GM19467 (cell line): Measurements from ENCODE around the gene ARSK.
A peak's percentile ranks its signal among the peaks of the same experiment; 100 is the strongest.
"Not testable (repeated sequence)": the region's sequence is repeated elsewhere in the genome, so short reads cannot be mapped to it uniquely, and the experiment has no call there.

Source experiments
- ATAC-seq: cut with Tn5 transposase; IDR thresholded peaks from one replicate; pipeline ENCODE4 v1.9.1; 2021; ENCODE audit warnings: mild to moderate bottlenecking, moderate library complexity; ENCODE audit not compliant: unreplicated experiment

ARSK gene

DNA sequence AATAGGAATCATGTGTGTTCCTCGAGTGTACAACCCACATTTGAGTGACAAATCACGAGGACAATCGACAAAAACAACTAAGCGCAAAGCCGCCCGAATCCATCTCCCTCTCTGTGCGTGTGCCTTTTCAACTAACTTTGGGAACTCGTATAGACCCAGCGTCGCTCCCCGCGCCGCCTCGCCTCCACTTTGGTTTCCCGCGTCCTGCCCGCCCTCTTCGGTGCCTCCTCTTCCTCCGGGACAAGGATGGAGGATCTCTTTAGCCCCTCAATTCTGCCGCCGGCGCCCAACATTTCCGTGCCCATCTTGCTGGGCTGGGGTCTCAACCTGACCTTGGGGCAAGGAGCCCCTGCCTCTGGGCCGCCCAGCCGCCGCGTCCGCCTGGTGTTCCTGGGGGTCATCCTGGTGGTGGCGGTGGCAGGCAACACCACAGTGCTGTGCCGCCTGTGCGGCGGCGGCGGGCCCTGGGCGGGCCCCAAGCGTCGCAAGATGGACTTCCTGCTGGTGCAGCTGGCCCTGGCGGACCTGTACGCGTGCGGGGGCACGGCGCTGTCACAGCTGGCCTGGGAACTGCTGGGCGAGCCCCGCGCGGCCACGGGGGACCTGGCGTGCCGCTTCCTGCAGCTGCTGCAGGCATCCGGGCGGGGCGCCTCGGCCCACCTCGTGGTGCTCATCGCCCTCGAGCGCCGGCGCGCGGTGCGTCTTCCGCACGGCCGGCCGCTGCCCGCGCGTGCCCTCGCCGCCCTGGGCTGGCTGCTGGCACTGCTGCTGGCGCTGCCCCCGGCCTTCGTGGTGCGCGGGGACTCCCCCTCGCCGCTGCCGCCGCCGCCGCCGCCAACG, 65.3 kb downstream of the ARSK start, which contains the start of gene GPR150:
Gene GPR150, plus strand, starts transcription at position 58 of the 840 bp plus-strand sequence. Its CDS starts 189 bp downstream, at position 247.
- peak; percentile 65 for ATAC-seq

DNA sequence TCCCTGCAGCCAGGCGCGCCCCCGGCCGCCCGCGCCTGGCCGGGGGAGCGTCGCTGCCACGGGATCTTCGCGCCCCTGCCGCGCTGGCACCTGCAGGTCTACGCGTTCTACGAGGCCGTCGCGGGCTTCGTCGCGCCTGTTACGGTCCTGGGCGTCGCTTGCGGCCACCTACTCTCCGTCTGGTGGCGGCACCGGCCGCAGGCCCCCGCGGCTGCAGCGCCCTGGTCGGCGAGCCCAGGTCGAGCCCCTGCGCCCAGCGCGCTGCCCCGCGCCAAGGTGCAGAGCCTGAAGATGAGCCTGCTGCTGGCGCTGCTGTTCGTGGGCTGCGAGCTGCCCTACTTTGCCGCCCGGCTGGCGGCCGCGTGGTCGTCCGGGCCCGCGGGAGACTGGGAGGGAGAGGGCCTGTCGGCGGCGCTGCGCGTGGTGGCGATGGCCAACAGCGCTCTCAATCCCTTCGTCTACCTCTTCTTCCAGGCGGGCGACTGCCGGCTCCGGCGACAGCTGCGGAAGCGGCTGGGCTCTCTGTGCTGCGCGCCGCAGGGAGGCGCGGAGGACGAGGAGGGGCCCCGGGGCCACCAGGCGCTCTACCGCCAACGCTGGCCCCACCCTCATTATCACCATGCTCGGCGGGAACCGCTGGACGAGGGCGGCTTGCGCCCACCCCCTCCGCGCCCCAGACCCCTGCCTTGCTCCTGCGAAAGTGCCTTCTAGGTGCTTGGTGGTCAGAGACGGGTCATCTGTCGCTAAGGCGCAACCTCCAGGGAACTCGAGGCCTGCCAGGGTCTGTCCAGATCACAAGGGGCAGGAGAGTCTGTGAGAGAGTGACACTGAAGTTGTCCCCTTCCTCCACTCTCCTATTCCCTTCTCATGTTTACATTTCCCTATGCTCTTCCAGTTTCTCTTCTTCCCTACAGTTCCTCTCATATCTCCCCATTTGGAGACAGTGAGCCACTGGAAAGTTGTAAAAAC, 66.3 kb downstream of the ARSK start:
- peak; percentile 47 for ATAC-seq

DNA sequence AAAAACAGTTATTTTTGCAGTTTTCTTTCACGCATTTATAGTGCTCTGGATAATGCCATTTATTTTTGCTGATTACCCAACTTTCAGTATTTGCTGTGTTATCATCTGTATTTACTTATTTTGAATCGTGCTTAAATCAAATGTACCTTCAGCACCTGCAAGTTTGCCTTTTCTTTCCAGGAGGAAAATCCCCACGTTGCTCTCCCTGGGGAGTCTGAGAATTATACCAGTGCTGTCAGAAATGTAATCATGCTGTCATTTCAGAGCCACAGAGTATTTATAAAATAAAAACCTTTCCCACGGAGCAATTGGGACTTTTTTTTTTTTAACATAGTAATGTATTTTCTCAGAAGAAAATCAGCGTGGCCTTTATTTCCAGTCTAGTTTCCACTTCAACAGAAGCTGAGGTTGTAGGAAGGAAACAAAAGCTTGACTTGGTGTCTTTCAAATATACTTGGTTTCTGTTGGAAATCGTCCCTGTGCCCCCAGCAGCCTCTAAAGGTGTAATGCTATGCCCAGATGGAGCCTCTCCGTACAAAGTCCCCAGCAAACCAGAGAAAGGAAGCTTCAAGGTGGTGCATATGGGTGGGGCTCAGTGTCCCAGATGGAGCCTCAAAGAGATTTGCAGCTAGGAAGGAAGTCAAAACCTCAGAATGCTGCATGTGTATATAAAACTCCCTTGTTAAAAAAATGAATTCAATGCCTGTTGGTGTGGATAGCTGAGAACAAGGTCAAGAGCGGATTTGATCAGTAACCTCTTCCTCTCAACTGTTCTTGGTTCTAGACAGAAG, 67.1 kb downstream of the ARSK start:
- ATAC-seq, result no peak

DNA sequence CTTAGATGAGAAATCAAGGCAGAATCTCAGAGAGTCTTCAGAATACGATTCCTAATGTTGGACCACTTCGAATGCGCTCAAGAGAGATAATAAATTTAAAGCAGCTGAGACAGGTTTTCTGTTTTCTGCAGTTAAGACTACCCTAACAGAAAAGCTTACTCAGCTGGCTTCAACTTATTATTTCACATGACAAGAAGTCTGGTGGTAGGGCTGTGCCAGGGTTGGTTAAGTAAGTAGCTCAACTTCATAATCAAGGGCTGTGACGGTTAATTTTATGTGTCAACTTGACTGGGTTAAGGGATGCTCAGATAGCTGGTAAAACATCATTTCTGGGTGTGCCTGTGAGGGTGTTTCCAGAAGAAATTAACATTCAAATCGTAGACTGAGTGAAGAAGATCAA, 68.8 kb downstream of the ARSK start:
- no peak for ATAC-seq

DNA sequence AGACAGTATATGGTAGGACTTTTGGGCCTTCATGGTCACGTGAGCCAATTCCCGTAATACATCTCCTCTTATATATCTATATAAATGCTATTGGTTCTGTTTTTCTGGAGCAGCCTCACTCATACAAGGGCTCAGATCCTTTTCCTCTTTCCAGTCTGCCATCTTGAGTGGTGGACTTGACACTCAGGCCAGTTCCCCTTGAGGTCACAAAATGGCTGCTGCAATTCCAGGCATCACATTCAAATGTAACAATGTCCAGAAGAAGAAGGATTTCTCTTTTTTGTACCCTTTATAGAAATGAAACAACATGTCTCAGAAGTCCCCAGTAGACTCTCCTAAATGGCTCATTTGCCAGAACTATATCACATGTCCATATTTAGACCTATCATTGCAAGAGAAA, 69.5 kb downstream of the ARSK start:
- ATAC-seq, result no peak

DNA sequence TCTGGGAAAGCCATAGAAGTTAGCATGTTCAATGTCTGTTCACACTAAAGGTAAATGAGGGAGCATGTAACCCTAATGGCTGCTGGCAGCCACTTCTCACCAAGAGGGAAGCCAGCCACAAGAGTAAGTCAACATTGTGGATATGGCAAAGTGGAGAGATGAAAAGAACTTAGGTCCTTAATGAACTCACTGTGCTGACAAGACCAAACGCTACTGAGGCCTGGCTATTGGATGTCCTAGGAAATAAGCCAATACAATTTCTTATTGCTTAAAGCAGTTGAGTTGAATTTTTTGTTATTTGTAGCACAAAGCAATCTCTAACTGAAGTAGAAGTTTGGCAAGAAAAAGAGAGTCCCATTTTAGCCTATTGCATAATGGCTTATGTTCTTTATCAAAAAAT, 71.8 kb downstream of the ARSK start:
- no peak for ATAC-seq

- no peak for ATAC-seq
Observed at GRCh38 chr5:95627971-95628810, 73.3 kb downstream of the ARSK start.

GRCh38 chr5:95628933-95629332, 74.0 kb downstream of the ARSK start:
- ATAC-seq, result no peak

DNA sequence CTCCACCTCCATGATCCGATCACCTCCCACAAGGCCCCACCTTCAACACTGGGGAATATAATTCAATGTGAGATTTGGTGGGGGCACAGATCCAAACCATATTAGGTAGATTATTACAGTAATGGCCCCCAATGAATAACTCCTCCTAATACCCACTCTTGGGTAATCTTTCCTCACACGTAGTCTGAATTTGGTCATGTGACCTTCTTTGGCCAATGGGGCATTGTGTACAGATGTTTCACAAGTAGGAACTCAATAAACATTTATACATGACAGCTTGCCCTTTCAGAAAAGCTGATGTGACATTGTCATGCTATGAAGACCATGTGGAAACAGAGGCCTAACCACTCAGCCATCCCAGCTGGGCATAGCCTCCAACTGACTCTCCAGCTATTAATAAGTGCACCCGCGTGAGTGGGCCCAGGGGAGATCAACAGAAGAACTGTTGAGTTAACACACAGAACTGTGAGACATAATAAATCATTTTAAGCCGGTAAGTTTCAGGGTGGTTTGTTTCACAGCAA, 75.6 kb downstream of the ARSK start:
- ATAC-seq, result no peak

DNA sequence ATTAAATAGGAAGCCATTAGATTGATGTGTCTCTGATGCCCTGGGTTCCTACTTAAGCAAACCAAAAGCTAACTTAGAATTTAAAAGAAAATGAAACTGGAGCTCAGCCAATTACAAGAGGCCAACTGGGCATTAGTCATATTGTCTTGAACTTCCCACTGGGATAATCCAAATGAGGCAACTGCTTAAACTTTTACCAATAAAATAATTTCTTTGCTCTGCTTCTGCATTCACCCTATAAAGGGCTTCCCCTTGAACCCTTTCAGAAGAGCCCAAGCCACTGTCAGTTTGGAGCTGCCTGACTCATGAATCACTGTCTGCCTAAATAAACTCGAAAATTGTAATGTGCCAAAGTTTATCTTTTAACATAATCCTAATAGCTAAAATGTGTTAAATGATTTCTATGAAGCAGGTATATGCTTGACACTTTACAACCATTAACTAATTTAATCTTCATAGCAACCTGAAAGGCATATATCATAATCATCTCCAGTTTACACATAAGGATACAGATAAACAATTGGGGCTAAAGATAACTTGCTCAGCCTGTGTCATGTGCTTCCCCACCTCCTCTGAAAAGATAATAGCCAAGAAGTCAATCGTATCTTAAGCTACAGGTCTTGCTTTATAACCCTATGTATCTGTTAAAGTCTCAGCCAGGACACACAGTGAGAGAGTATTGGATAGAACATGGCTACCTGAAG, 76.5 kb downstream of the ARSK start:
- ATAC-seq, result no peak

GRCh38 chr5:95631991-95632675, 77.2 kb downstream of the ARSK start:
- ATAC-seq, result peak; percentile 85

DNA sequence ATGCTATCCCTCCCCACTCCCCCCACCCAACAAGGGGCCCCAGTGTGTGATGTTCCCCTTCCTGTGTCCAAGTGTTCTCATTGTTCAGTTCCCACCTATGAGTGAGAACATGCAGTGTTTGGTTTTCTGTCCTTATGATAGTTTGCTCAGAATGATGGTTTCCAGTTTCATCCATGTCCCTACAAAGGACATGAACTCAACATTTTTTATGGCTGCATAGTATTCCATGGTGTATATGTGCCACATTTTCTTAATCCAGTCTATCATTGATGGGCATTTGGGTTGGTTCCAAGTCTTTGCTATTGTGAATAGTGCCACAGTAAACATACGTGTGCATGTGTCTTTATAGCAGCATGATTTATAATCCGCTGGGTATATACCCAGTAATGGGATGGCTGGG, 78.0 kb downstream of the ARSK start:
- ATAC-seq, result not testable (repeated sequence)

DNA sequence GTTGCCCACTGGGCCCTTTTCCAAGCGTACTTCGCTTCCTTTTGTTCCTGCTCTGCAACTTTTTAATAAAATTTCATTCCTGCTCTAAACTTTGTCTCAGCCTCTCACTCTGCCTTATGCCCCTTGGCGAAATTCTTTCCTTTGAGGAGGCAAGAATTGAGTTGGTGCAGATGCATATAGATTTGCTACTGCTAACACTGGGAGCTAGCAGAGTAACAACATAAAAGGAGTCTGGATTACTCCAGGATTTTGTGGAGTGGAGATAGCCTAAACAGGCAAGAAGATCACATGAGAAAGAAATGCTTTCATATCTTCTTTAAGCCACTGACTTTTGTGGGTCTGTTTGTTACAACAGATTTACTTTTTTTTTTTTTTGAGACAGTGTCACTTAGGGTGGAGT, 78.8 kb downstream of the ARSK start:
- ATAC-seq, result no peak

GRCh38 chr5:95634081-95634480, 79.2 kb downstream of the ARSK start:
- ATAC-seq, result no peak

- no peak for ATAC-seq
Observed at GRCh38 chr5:95638632-95639031, 83.7 kb downstream of the ARSK start.

GRCh38 chr5:95641741-95642220, 86.9 kb downstream of the ARSK start:
- no peak for ATAC-seq

DNA sequence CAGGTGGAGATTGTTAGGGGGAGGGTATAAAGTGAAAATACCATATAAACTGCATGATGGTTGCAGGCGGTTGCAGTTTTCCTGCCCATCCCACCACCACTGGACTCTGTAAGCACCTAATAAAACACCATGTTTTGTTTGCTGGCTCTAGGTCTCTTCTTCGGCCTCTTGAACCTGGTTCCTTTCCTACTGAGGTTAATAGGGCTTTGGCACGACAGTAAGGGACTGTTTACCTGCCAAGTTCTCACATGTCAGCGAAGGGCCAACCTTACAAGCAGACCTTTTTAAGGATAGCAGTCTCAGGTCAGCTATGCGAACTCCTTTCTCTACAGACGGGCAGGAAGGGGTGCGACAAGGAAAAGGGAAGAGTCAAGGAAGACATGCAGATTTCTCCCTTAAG, 88.3 kb downstream of the ARSK start:
- no peak for ATAC-seq

DNA sequence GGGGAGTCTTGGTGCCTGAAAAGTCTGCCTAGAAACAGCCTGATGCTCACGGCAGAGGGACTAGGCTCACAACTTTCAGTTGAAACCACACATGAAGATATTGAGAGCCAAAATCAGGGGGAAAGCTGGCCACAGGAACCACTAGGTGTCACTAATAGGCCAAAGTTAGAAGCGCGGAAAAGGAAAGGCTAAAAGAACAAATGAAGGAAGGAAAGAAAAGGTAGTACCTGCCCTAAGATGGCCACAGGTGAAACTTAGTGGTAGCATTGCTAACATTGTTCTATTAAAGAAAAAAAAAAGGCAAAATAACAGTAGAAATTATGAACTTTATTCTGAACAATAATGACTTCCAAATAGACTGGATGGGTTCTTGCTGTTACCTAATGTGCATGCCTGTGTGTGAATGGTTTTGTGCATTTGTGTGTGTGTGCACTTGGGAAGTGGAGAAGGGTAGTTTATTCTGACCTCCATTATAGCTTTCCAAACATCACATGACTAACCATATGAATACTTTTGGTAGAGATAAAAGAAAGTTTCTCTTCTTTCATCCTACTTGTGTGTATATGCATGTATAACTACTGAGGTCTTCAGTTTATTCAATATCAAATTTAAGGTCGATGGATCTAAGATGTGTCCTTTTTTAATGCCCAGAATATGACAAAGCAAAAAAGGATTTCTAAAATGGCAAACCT, 89.6 kb downstream of the ARSK start:
- no peak for ATAC-seq
